ENCODE data around the gene AGTRAP.

The AGTRAP gene

GRCh38 chr1:11705596-11705995 is 30.3 kb upstream of the AGTRAP start:
- no peak for DNase-seq

DNA sequence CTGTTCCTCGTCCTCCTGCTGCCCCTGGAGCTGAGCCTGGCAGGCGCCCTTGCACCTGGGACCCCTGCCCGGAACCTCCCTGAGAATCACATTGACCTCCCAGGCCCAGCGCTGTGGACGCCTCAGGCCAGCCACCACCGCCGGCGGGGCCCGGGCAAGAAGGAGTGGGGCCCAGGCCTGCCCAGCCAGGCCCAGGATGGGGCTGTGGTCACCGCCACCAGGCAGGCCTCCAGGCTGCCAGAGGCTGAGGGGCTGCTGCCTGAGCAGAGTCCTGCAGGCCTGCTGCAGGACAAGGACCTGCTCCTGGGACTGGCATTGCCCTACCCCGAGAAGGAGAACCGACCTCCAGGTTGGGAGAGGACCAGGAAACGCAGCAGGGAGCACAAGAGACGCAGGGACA is 29.6 kb upstream of the AGTRAP start:
- no peak for DNase-seq

GRCh38 chr1:11707621-11708276 is 28.2 kb upstream of the AGTRAP start:
- peak in 19 of 58 donors; percentile 3 to 47 (median 20) for DNase-seq

DNA sequence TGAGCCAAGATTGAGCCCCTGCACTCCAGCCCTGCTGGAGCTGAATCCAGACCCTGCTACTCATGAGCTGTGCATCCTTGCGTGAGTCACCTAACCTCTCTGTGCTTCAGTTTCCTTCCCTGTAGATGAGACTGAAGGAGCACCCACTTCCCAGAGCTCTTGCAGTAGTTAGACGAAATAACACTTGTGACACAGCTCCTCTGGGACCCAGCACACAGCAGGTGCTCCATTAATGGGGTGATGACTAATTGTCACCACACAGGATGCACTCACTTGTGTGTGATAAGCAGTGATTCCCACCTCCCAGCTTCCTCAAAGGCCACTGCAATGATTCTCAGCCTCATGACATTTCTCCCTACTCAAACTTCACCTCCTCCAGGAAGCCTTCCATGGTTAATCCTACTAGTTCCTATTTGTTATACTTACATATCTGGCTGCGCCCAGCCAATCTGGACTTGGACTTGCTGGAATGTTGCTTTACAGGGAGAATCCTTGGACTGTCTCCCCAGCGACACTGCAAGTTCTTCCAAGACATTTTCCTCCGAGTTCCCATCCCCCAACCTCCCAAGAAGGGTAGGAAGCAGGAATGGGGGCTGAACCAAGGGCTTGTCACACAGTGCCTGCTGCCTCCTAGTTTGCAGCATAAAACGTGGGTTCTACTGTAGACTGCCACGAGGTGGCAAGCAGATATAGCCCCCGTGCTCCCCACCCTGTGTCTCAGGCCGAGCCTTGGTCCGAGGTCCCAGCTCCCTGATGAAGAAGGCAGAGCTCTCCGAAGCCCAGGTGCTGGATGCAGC is 27.2 kb upstream of the AGTRAP start:
- no peak for DNase-seq

GRCh38 chr1:11711490-11711889 is 24.4 kb upstream of the AGTRAP start:
- DNase-seq: no peak

- DNase-seq: no peak
These were observed 23.7 kb upstream of the AGTRAP start for GRCh38 chr1:11712285-11712684.

- no peak for DNase-seq
These were observed 22.8 kb upstream of the AGTRAP start for GRCh38 chr1:11713095-11713494.

- DNase-seq: peak in 22 of 58 donors; percentile 16 to 75 (median 34)
These were observed 20.9 kb upstream of the AGTRAP start for GRCh38 chr1:11714831-11715575.

- peak in 56 of 58 donors; percentile 20 to 94 (median 68) for DNase-seq
These were observed 16.5 kb upstream of the AGTRAP start for GRCh38 chr1:11719313-11720032.

- no peak for DNase-seq
These were observed 15.9 kb upstream of the AGTRAP start for GRCh38 chr1:11720033-11720376.

GRCh38 chr1:11720525-11720924 is 15.4 kb upstream of the AGTRAP start:
- DNase-seq: peak in 29 of 58 donors; percentile 7 to 70 (median 27)

GRCh38 chr1:11721311-11721710 is 14.6 kb upstream of the AGTRAP start:
- DNase-seq: no peak

- no peak for DNase-seq
These were observed 13.4 kb upstream of the AGTRAP start for GRCh38 chr1:11722538-11722937.

GRCh38 chr1:11725616-11726015 is 10.3 kb upstream of the AGTRAP start:
- DNase-seq: no peak

DNA sequence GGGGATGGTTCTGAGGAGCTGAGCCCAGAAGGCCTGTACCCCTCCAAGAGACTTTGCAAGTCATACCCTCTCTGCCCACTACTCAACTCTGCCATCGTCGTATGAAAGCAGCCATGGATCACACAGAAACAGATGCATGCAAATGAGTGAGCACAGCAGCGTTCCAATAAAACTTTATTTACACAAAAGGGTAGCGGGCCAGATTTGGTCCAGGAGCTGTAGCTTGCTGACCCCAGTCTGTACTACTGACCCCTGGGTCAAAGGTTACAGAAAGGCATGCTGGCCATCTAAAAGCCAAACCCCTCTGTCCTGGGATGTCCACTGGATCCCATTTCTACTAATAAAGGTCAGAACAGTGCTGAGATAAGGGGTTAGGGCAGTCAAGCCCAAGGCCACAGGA is 8.8 kb upstream of the AGTRAP start:
- no peak for DNase-seq

DNA sequence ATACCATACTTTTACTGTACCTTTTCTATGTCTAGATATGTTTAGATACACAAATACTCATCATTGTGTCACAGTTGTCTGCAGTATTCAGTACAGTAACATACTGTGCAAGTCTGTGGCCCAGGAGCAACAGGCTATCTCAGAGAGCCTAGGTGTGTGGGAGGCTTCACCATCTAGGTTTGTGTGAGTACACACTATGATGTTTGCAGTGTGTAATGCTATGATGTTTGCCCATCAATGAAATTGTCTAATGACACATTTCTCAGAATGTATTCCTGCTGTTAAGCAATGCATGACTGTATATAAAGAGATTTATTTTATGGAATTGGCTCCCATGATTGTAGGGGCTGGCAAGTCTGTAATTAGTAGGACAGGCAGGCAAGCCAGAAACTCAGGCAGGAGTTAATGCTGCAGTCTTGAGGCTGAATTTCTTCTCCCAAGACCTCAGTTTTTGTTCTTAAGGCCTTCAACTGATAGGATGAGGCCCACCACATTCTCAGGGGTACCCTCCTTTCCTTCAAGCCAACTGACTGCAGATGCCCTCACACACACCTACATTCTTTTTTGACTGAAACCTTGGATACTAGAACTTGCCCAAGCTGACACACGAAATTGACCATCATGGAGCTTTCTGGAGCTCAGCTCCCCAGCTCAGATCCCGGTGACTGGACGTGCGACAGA is 7.7 kb upstream of the AGTRAP start:
- no peak for DNase-seq

GRCh38 chr1:11729155-11729497 is 6.8 kb upstream of the AGTRAP start:
- no peak for DNase-seq

DNA sequence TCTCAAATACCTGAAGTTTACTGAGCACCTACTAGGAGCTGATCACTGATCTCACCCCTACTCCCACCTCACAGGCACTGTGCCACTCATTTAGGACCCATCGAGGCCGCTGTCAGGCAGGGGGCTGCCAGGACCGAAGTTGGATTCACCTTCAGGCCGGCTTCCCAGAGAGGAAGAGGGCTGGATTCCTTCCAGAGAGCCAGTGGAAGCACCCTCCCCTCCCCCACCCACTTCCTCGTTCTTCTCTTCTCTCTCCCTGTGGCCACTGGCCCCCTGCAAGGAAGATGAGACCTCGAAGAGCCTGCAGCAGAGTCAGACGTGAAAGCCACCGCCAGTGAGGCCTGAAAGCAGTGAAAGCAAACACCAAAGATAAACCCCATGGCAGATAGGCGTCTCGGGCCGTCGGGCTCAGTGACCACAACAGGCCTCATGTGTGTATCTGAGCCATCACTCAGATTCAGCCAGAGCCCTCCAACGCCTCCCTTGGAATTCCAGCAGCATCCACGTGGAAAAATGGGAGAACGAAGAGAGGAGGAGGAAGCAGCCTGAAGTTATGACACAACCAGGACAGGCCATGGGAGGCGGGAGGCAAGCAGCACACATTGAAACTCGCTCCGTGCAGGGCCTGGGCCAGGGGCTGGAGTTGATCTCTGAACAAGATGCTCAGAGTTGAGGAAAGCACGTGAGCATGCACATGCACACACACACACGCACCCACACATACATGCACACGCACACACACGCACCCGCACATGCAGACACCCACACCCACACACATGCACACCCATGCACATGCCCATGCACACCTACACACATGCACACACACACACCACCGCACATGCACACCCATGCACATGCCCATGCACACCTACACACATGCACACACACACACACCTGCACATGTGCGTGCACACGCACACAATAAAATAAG is 6.2 kb upstream of the AGTRAP start:
- DNase-seq: no peak

GRCh38 chr1:11730429-11730891 is 5.5 kb upstream of the AGTRAP start:
- DNase-seq: peak in 2 of 58 donors; percentile 9 to 28

Measured in anterior cingulate cortex (tissue), 58 donors.